ENCODE results near the gene HCRT. TPM values are rescaled to one million over a fixed set of nuclear protein-coding genes. Genes with fewer than 3 reads are reported as not detected.
"Not testable (repeated sequence)": the region's sequence is repeated elsewhere in the genome, so short reads cannot be mapped to it uniquely, and the experiment has no call there.

The HCRT gene
- total and polyA plus RNA-seq, 2 of the 4 experiments (the other 2 are of a cell fraction), result not detected

DNA sequence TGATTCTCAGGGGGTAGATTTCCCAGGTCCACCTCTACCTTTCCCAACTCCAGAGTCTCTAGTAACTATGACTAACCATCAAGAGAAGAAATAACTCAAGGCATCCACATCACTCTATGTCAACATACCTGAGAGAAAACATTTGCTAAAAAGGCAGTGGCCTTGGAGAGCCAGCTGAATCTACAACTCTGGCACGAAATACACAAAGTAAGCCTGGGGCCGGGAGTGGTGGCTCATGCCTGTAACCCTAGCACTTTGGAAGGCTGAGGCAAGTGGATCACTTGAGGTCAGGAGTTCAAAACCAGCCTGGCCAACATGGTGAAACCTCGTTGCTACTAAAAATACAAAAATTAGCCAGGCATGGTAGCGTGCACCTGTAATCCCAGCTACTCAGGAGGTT is 42.1 kb downstream of the HCRT start:
- H4K5ac ChIP-seq (ENCODE audit: low read depth, low read length); in situ Hi-C loops (cut with MboI; ENCODE audit: low sequenced_read_pairs); POLR2A ChIA-PET (ENCODE audit: unreplicated experiment); H2AK9ac ChIP-seq (replicated peaks; ENCODE audit: low read depth, low read length, poor library complexity); H2BK15ac ChIP-seq (ENCODE audit: low read depth, low read length); H3K56ac ChIP-seq (ENCODE audit: extremely low read depth, insufficient read depth, low read length); CTCF ChIA-PET; dilution Hi-C loops (cut with HindIII; ENCODE audit: low sequenced_read_pairs, unreplicated experiment); H3K9me3 ChIP-seq (ENCODE audit: control insufficient read depth, insufficient read depth, low read length); H3K27me3 ChIP-seq (ENCODE audit: control insufficient read depth, insufficient read depth, low read length); BruUV-seq (replicated peaks); H3K14ac ChIP-seq (replicated peaks; ENCODE audit: low read depth, low read length); H3K27ac ChIP-seq (ENCODE audit: insufficient read depth, low read length); ATAC-seq (ENCODE audit: low read depth); H3K9ac ChIP-seq (ENCODE audit: low read depth, low read length); intact Hi-C loops (cut with micrococcal nuclease); H3K18ac ChIP-seq (ENCODE audit: low read depth, low read length); H2AFZ ChIP-seq (replicated peaks; ENCODE audit: low read length, poor library complexity); H3K4me3 ChIP-seq (ENCODE audit: insufficient read depth, low read depth, low read length); DNase-seq: not testable (repeated sequence)
- peaks cover 44% of the 10 kb centered on the region for H3K9me1 ChIP-seq (ENCODE audit: insufficient read depth, low read length)
- peaks cover 26% of the 10 kb centered on the region for H3K4me1 ChIP-seq (ENCODE audit: control insufficient read depth, insufficient read depth, low read length)
- H3K36me3 ChIP-seq (ENCODE audit: control insufficient read depth, insufficient read depth, low read length), result peaks cover 22% of the 10 kb centered on the region
- H4K91ac ChIP-seq (ENCODE audit: insufficient read depth, low read depth, low read length), result peak overlapping the region; percentile 8; the same call in 1 of the 2 replicates
- H2BK5ac ChIP-seq (ENCODE audit: low read depth, low read length, poor library complexity, severe bottlenecking), result peak overlapping the region; percentile 71
- peak overlapping the region in 1 of 2 experiments; percentile 6; a peak in 1 of 4 replicates for H4K8ac ChIP-seq (ENCODE audit: low read depth in 2 of 2, low read length in 2 of 2)
- H2BK120ac ChIP-seq (ENCODE audit: low read depth, low read length), result peak overlapping the region; percentile 64; the same call in 1 of the 2 replicates
- H3K4ac ChIP-seq (ENCODE audit: low read depth, low read length), result peak overlapping the region; percentile 33; the same call in 1 of the 2 replicates
- H2BK20ac ChIP-seq (ENCODE audit: low read depth, low read length), result peak overlapping the region; percentile 34
- 0 out of 2 replicates have a peak overlapping the region, but pooled peaks have one; percentile 19 for H3K23ac ChIP-seq (ENCODE audit: low read depth, low read length)
- peak overlapping the region; percentile 27; the same call in 1 of the 2 replicates for H2AK5ac ChIP-seq (ENCODE audit: low read depth, low read length)
- WGBS, 2 experiments (ENCODE audit: extremely low coverage in 2 of 2, insufficient read length in 1 of 2), result 85% methylated on average over 4 of the region's 4 CpGs; no CpG with 5 or more reads in 1 of the 2 experiments
- peaks cover 70% of the 10 kb centered on the region for H4K20me1 ChIP-seq (ENCODE audit: insufficient read depth, low read length)
- peak overlapping the region; percentile 33; the same call in 1 of the 2 replicates for H3K4me2 ChIP-seq (ENCODE audit: low read depth, low read length)
- H3K79me1 ChIP-seq (ENCODE audit: low read depth in 1 of 2, low read length in 2 of 2), result peaks cover 23 to 73% of the 10 kb centered on the region in 2 experiments

Data from IMR-90 (cell line).